Activated CD8-positive, alpha-beta memory T cell treated with anti-CD3 and anti-CD28 coated beads for 48 hours (primary cell): ENCODE measurements around the gene EIF3F.

Experiments used
- DNase-seq, 3 experiments: peaks; one replicate each; pipeline ENCODE4 v3.0.0-alpha.2; 2020; ENCODE audit warnings: low read depth in 2 of 3, low spot score in 2 of 3

The EIF3F gene

GRCh38 chr11:8038811-8039529 lies 51.8 kb downstream of the EIF3F start:
- DNase-seq: no peak

- no peak for DNase-seq
These were observed 52.6 kb downstream of the EIF3F start for GRCh38 chr11:8039530-8040260.

- DNase-seq: no peak
These were observed 53.3 kb downstream of the EIF3F start for GRCh38 chr11:8040261-8040920.

DNA sequence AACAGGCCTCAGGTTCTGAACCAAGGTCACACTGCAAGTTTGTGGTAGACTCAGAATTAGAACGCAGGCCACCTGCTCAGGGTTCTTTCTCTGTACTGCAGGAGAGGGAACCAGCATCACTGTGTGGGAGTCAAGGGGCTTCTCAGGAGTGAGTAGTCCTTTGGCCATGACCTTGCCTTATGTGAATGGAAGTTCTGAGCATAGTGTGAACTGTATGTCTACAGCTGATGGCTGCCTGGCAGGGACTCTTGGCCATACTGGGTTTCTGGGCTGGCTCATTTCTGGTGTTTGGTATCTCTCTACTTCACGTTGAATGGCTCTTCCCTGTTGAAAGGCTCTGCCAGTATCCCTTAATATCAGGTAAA lies 53.8 kb downstream of the EIF3F start:
- DNase-seq: no peak

GRCh38 chr11:8041576-8041975 lies 54.4 kb downstream of the EIF3F start:
- DNase-seq: no peak

DNA sequence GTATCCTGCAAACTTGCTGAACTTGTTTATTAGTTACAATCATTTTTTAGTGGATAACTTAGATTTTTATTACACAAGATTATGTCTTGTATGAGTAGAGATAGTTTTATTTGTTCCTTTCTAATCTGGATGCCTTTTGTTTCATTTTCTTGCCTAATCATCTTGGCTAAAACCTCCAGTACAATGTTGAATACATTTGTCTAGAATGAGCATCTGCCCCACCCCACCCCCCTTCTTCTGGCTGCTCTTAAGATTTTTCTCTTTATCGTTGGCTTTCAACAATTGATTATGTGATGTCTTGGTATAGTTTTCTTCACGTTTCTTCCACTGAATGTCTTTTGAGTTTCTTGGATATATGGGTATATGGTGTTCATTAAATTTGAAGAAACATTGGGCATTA lies 56.6 kb downstream of the EIF3F start:
- no peak for DNase-seq

DNA sequence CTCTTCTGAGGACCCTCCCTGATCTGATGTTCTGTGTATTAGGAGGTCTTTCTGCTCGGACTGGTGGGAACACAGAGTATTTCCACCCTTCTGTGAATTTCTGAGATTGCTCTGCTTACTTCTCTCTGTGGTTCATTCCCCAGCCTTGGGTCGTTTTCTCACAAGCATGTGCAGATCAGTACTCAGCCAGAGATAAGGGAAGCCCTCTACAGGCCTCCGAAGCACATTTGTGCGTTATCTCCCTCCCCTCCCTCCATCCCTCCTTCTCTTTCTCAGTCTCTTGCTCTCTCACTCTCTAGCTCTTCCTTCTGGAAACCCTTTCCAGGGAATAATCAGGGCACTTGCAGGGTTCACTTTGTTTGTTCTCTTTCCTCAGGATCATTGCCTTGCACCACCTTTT lies 58.7 kb downstream of the EIF3F start:
- DNase-seq: no peak

DNA sequence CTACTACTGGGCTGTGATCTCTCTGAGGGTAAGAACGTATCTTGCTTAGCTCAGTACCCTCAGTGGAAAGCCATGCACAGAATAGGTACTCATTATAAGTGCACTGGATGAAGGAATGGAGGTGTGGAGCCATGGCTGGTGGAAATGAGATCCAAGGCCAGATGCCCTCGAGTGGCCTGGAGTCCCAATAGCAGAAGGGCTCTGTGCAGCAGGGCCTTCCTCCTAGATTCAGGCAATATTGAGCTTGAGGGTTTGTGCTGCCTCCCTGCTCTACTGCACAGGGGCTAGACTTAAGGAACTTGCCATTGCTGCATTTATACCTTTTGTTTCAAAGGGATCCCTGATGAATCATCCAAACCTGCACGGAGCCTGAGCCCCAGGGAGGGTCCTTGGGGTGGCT lies 60.2 kb downstream of the EIF3F start:
- DNase-seq: no peak

DNA sequence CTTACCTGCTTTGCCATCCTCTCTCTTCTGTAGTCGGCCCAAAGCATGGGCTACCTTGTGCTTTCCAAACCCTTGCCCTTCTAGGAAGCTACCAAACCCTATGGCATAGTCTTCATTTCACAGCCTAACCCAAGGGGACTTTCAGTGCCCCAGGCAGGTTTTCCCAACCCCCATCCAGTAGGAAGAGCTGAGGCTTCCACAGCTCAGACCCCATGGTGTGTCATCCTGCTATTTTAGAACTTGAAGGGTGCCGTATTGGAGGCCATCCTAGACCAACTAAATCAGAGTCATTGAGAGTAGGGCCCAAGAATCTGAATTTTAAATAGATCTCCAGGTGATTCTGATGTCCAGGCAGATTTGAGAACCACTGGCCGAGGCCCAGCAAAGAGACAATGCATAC lies 61.9 kb downstream of the EIF3F start:
- DNase-seq: no peak
